HL-60/S4 treated with phorbol 12-myristate 13-acetate at 8.2 ng/mL for 4 days and 3 days (cell line): ENCODE results near the gene ECHDC1.

Experiments used
- in situ Hi-C: fragments of 300-500 bp; cut with MboI; formaldehyde crosslinking; loops from 2 replicates; pipeline ENCODE4 v1.15.0; 2022; ENCODE audit warnings: low sequenced_read_pairs

The ECHDC1 gene

DNA sequence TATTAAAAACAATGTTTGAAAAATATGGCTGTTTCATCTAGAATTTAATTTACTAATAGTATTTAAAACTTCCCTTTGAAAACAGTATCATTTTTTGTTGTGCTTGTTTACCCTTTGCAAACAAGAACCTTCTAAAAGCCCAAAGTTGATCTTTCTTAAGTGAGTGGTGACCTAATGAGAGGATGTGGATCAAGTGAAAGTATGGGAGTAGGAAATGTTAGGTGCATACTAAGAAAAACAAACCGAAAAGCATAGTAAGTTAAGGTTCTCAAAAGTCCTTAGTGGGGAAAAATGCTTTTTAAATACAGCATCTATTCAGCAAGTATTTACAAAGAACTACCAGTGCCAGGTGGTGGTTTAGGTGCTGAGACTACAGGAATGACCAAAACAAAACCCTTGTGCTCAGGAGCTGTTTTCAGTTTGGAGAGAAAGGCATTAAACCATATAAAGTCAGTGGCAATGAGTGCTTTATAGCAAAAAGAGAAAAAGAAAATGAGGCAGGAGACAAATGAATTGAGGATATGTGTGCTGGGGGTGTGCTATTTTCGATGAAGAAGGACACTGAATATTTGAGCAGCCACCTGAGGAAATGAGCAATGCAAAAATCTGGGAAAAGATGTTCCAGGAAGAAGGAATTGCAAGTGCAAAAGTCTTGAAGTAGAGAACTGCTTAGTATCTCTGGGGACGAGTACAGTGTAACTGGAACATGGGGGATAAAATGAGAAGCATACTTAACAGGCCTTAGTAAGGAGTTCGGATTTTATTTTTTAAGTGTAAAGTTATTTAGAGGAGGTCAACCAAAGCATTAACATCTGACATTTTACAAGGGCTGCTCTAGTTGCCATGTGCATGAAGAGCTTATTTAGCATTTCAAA is 52.8 kb downstream of the ECHDC1 start:
- in situ Hi-C loops = no loop called here

DNA sequence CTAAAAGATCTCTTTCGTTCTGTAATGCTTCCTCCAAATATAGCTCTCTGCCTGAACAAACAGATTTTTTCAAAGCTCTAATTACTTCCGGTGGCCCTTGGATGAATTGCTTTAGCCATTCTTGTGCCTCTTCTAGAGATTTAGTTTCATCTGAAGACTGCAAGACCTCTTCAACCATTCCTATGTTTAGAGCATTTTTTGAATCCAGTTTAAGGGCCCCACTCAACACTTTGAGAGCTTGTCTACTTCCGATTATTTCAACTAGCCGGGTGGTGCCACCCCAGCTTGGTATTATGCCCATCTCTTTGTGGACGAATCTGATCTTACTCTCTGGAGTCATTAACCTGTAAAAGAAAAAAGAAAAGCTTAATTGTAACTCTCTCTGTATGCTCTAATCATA is 53.5 kb downstream of the ECHDC1 start:
- in situ Hi-C loops = no loop called here

DNA sequence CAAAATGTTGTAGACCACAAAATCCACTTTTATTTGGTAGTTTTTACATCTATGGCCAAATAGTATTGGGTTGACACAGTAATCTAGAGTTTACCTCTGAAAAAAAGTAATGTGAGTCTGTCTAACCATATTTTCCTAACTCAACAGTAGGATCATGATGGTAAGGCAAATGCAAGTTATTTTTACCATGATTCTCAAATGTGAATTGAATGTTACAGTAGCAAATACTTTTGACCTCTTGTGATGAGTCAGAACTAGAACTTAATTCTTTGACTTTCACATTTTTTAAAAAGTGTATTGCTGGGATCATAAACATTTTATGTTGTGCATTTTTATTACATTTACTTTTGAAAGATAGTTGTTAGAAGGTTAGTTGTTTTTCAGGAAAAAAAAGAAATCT is 54.7 kb downstream of the ECHDC1 start:
- in situ Hi-C loops = no loop called here

DNA sequence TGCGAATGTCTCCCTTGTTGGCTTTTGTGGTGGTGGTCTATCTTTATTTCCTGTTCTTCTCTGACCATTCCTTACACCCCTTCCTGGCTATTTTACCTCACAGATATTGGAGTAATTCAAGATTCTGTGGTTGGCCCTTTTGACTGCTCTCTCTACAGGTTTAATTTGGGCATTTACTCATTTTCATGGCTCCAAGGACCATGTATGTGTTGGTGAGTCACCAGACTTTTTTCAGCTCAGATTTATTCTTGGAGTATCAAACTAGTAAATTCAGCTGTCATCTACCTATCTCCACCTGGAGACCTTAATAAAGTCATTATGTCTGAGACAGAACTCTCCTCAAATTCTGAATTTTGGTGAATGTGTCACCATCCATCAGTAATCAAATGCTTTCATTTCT is 61.2 kb downstream of the ECHDC1 start:
- in situ Hi-C loops = no loop called here

DNA sequence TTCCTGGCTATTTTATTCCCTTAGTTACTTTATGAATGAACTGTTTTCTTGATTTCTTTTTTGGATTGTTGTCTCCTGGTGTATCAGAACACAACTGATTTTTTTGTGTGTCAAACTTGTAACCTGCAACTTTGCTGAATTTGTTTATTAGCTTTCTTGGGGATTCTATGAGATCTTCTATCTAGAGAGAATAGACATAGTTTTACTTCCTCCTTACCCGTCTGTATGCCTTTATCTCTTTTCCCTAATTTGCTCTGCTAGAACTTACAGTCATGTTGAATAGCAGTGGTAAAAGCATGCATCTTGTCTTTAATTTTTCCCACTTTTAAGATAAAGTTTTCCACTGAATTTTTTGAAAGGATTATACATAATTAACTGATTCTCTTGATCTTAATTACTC is 63.6 kb downstream of the ECHDC1 start:
- in situ Hi-C loops = no loop called here

DNA sequence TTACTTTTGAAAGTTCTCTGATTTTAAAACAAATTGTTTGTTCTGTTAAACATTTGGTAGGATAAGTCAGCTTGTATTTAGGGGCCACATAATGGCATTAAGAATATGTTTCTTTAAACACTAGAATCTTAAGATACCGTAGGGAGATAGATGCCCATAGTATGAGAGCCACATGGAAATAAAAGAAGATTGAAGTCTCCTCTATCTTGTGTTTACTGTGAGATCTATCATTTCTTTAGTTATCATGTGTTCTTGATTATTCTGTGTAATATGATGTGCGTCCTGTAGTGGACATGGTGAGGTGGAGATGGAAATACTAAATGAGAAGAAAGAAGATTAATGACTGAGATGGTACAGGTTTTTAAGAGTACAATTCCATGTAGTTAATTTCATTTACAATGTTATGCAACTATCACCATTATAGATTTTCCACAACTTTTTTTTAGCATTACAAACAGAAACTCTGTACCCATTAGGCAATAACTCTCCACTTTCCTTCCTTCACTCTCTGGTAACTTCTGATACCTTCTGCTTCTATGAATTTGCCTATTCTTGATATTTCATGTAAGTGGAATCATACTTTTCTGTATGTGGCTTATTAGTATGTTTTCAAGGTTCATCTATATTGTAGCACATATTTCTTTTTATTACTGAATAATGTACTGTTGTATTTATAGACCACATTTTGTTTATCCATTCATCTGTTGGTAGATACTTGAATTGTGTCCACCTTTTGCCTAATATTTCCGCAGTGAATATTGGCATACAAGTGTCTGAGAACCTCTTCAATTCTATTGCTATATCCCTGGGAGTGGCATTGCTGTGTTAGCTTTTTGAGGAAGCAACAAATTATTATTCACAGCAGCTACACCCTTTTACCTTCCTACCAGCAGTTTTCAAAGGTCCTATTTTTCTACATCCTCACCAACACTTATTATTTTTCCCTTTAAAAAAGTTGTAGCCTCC is 65.2 kb downstream of the ECHDC1 start:
- in situ Hi-C loops = no loop called here

DNA sequence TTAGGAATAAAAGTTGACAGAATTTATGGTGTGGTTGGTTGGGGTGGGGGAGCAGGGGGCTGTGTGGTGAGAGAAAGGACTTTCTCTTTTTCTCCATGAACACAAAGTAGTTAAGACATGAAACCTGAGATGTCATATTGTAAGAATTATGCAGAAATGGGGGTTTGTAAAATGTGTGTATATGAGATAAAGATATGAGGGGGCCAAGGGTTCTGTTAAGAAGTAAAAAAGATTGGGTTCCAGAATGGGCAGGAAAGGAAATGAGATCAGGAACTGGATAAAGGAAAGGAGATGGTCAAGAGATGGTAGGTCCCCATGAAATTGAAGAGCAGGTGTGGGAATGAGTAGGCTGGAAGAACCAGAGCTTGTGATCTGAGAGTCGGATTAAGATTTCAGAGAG is 67.1 kb downstream of the ECHDC1 start:
- in situ Hi-C loops = no loop called here

DNA sequence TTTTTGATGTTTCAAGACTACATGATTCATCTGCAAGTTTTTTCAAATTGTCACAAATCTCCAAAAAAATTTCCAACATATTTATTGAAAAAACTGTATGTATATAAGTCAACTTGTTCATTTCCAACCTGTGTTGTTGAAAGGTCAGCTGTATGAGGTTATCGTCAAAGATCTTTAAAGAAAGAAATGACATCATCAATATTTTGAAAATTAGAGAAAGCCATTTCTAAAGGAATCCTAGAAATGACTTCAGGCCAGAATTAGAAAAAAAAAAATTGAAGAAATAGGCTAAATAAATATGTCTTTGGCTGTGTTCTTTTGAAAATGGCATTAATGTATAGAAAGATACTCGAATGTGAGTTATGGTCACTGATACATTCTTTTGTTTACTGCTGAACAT is 69.9 kb downstream of the ECHDC1 start:
- in situ Hi-C loops = no loop called here

DNA sequence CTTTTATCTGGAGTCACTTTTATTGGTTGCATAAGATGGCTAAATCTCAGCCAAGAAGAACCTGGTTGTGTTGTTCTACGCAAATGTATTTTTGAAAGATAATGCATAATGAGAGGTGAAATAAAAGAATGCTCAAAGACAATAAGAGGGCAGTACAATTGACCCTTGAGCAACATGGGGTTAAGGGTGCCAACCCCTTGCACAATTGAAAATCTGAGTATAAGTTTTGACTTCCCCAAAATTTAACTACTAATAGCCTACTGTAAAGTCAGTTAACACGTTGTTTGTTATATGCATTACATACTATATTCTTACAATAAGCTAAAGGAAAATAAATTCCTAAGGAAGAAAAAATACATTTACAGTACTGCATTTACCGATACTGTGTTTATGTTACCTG is 70.8 kb downstream of the ECHDC1 start:
- in situ Hi-C loops = no loop called here

DNA sequence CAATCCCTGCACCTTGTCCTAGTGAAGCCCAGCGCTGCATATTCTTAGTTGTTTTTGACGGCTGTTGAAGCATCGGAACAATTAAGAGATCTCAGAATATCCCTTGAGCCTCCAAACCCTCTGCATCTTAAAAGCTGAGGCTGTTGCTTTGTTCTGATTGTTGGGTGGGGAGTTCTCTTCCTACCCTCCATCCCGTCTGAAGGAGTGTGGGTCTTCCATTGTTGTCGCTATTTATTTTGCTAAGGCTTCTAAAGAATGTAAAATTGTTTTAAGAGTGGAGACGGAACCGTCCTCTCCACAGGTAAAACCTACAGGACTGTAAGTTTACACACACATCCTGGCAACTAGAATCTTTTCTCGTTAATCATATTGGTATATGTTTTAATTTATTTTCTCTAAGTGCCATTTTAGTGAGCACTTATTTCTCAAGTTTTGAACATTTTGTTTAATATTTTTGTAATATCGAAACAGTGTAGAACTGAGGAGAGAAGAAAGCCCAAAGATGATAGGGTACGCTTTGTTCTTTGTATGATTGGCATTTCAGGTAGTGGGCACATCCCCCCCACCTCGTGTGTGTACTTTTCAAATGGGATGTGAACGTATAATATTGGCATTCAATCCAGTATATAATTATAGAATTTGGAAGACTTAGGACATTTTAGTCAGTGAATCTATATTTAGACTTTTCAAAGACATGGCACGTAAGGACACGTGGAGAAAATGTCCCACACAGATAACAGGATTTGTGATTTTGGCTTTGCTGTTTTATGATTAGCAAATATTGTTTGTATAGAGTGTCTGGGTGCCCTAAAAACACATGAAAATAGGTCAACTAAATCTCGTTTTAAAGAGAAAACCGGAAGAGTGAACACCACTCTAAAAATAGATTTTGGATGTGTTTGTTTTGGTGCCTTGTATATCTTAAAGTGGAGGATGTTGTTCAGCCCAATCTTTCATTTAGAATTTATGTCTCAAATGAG is 75.5 kb downstream of the ECHDC1 start:
- in situ Hi-C loops = no loop called here

DNA sequence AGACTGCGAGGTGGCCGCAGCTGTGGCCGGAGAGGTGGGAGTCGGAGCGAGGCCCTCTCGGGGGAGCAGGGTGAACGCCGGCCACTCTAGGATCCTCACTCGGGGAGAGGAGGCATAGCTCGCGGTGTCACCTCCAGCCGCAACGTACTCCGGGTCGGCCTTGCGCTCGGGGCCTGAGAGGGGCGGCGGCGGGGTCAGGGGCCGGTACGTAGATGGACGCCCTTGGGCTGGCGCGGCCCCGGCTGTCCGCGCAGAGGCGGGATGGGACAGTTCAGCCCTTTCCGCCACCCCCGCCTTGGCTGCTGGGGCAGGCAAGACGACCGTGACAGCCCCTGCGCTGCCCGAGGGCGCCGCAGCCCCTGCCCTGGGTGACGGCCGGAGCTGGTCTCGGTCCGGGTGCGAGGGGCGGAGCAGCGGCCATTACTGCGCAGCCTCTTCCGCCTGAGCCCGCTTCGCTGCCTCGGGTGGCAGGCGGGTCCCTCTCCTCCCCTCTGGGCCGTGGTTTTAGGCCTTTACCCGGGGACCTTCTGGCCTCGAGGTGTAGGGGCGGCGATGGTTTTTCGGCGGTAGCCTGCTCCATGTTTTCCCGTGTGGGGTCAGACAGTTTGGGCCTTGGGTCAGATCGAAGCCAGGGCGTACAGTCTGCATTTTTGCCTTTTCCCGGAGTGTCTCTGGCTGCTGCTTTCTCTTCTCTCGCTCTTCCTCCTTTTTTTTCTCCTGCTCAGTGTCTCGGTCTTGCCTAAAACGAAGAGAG is 76.3 kb downstream of the ECHDC1 start:
- in situ Hi-C loops = no loop called here

DNA sequence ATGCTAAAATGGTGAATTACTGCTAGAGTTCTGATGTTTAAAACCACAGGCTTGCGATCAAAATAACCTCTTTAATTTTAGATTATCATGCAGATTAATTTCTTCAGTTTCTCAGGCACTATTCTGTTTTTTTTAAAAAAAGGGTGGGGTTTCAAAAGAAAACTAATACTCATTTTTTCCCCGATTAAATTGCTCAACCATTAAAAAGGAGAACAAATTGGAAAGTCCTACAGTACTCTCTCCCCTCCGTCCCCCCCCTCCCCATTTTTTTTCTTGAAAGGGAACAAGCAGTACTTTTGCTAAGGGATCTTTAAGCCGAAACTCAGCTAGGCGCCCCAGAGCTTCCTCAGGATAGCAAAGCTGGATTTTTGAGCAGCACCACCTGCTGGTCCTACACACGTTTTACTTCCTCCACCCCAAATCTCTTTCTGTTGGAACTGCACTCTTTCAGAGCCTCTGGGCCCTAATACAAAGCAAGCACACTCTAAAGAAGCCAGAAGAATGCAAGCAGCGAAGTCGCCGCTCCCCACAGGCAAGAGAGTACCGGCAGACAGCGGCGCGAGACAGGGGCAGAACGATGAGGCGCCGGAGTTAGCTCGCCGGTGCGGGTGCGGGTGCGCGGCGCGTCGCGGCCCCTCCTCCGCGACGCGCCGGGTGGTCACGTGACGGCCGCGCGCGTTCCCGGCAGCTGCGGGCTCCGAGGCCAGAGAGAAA is 77.1 kb downstream of the ECHDC1 start, which contains the start of gene RNF146:
TSS of gene RNF146 (plus strand) at position 687 of the 714 bp plus-strand sequence. CDS start 13,475 bp downstream, outside the sequence.
- in situ Hi-C loops = no loop called here

DNA sequence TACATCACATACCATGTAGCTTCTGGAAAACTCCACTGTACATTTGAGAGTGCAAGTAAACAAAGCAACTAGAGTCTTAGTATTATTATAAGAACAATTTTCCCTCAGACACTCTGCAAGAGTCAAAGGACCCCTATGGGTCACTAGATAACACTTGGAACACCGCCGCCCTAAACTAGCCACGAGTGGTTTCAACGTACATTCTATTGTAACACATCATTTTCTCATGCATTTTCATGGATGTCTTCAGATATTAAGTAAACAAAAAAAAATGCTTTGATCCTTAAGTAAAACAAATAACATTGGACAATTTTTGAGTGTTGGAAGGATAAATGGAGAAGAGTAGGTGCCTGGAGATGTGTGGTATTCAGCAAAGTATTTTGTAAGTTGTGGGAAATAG is 79.9 kb downstream of the ECHDC1 start:
- in situ Hi-C loops = no loop called here

DNA sequence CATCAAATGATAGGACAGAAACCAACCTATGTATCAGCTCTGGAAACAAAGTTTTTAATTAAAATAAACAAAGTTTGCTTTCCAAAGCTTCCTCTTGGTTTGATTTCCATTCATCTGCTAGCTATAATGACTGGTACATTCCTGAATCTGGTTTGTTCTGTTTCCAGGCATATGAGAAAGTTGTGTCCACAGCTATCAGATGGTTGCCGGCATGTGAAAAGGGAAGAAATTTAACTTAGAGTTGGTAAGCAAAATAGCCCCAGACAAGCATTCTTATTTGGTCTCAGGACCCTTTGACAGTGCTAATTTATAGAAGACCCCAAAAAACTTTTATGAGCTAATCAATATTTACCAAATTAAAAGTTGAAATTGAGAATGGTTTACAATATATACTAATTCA is 80.5 kb downstream of the ECHDC1 start:
- in situ Hi-C loops = no loop called here

DNA sequence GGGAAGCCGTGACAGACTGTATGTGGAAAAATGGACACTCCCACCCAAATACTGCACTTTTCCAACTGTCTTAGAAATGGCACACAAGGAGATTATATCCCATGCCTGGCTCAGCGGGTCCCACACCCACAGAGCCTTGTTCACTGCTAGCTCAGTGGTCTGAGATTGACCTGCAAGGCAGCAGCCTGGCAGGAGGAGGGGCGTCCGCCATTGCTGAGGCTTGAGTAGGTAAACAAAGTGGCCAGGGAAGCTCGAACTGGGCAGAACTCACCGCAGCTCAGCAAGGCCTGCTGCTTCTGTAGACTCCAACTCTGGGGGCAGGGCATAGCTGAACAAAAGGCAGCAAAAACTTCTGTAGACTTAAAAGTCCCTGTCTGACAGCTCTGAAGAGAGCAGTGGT is 88.1 kb downstream of the ECHDC1 start:
- in situ Hi-C loops = no loop called here

DNA sequence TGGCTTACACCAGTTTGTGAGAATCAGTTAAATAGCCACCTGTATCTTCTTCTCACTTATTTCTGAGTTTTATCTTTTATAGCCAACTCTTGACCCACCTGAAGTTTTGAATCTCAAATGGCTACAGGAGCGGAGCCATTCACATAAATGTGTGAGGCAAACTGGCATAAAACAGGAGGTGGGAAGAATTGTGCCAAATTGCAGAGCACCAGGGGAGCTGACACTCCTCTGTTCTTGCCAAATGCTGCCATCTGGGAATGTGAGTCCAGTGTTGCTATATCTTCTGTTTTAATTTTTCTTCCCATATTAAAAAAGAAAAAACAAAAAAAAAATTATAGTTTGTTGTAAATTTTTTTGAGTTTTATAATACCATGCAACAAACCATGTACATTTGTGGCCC is 93.8 kb downstream of the ECHDC1 start:
- in situ Hi-C loops = no loop called here

DNA sequence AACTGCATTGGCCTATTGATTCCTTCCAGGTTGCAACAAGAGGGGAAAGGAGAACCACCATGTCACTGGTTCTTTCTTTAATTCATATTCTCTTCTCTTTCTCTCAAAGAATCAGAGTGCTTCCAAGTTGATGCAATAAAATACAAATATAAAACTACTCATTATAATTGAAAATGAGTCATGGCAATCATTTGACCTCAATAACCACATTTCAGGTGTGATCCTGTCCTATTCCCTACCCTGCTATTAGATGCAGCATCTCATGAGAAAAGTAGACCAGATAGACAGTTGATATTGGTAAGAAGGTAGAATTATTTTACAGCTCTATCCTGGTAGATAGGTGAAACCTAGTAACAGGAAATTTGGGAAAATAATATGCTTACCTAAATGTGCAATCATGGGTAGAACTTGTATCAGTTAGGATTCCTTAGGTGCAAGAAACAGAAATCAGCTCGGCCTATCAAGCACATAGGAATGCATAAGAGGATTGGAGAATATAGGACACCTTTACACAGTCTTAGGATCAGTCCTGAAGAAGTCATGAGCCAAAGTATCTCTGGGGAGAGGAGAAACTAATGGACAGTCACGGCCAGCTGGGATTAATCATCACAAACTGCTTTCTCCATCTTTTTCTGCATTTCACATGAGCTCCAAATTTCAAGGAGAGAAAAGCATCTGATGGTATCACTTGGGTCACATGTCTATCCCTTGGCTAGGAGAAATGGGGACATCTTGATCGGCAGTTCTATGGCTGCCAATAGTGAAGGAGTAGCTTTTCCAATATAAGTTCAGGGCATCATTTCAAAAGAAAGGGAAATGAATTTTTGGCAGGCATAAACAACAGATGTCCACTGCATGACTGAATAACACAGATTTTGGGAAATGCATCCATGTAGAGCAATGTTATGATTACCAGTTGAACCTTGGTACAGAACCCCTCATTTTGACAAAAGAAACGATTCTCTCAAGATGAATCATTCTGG is 96.0 kb downstream of the ECHDC1 start:
- in situ Hi-C loops = no loop called here

DNA sequence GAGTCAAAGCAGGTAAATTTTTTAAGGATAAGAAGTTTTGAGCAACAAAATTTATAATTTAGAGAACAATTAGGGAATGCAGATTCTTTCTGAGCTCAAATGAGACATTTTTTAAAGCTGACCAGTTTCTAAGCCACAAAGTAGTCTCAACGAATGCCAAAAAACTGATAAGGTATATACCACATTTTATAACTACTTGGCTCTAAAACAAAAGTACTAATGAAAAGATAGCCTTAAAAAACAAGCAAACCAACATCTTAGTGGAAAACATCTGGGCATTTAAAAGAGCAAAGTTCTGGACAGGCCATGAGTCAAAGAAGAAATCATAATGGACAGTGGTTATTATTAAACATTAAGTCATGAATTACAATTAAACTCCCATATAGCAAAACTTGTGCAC is 99.9 kb downstream of the ECHDC1 start:
- in situ Hi-C loops = no loop called here
